Fibroblast of the aortic adventitia (primary cell): ENCODE results near the gene RAPGEF2. TPM values are rescaled to one million over a fixed set of nuclear protein-coding genes. Genes with fewer than 3 reads are reported as not detected.
A peak's percentile ranks its signal among the peaks of the same experiment; 100 is the strongest.

Experiments
- DNase-seq: peaks from one replicate; pipeline ENCODE4 v3.0.0-alpha.2; 2010; ENCODE audit warnings: low read depth
- H3K4me3 ChIP-seq: 2 replicates; pipeline ENCODE4 v1.5.1; 2011; ENCODE audit warnings: low read depth, mild to moderate bottlenecking, control low read depth, low read length, moderate library complexity
- total RNA-seq: library from RNA; depleted of rRNA; stranded (reverse); fragments of >200 nt; gene quantifications from 2 replicates; pipeline ENCODE4 v1.2.3, GENCODE V29; 2012; ENCODE audit warnings: low replicate concordance
- TF ChIP-seq, protein P1 (sequence below): IDR thresholded peaks from 2 replicates; pipeline ENCODE4 v1.5.1; 2011; ENCODE audit warnings: mild to moderate bottlenecking, low read length, control low read depth, inconsistent platforms; ENCODE audit not compliant: insufficient read depth

RAPGEF2 gene
- total RNA-seq, 1 donor, result 44.0 TPM

DNA sequence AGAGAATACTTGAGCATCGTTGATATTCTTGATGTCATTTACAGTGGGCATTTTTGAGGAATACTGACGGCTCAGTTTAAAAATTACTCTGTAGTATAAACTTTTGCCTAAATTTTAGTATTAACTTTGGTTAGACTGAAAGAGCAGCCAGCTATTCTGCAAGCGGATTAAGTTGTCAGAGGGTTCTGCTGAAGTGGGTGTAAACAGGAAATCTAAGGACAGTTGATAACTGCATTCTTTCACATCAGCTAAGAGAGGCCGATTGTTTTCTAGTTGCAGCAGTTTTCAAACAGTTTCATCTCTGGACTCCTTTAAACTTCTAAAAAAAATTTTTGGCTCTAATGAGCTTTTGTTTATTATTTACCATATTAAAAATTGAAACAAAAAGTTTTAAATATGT lies 149.6 kb downstream of the RAPGEF2 start:
- DNase-seq, result peak; percentile 52
- H3K4me3 ChIP-seq, result no peak overlapping the region
- TF ChIP-seq, protein P1, sequence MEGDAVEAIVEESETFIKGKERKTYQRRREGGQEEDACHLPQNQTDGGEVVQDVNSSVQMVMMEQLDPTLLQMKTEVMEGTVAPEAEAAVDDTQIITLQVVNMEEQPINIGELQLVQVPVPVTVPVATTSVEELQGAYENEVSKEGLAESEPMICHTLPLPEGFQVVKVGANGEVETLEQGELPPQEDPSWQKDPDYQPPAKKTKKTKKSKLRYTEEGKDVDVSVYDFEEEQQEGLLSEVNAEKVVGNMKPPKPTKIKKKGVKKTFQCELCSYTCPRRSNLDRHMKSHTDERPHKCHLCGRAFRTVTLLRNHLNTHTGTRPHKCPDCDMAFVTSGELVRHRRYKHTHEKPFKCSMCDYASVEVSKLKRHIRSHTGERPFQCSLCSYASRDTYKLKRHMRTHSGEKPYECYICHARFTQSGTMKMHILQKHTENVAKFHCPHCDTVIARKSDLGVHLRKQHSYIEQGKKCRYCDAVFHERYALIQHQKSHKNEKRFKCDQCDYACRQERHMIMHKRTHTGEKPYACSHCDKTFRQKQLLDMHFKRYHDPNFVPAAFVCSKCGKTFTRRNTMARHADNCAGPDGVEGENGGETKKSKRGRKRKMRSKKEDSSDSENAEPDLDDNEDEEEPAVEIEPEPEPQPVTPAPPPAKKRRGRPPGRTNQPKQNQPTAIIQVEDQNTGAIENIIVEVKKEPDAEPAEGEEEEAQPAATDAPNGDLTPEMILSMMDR, result no peak

DNA sequence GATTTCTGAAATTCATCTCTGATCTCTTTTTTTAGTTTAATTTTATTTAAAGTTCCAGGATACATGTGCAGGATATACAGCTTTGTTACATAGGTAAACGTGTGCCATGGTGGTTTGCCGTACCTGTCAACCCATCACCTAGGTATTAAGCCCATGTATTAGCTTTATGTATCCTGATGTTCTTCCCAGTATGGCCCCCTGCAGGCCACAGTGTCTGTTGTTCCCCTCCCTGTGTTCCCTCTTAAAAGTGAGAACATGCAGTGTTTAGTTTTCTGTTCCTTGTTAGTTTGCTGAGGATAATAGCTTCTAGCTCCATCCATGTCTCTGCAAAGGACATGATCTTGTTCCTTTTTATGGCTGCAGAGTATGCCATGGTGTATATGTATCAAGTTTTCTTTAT lies 153.2 kb downstream of the RAPGEF2 start:
- no peak for DNase-seq
- no peak overlapping the region for H3K4me3 ChIP-seq
- TF ChIP-seq, protein P1, result no peak

DNA sequence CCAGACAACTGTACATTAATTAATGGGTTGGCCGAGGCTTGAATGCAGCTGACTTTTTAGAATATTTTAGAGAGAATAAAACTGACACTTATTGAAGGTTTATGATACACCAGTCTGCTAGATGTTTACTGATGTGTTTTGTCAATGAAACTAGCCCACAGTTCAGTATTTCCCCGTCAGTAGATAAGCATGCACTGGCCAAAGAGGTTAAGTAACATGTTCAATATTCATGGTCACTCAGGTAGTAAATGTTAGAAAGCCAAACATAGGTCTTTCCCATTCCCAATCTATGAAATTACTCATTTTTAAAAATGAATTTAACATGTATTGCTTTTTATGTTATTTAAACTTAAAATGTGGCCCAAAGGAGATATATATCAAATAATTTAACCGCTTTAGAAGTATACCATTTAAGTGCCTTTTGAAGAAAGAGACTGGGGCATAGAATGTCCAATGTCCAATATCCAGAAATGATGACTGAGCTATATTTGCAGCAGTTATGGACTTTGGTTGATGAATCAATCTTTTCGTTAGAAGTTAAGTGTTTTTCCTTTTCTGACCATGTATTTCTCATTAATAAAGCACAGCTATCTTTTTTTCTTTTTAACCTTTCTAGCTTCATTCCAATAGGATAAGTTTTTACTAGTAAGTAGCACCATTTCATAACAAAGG lies 156.1 kb downstream of the RAPGEF2 start:
- TF ChIP-seq, protein P1, result no peak
- H3K4me3 ChIP-seq, result no peak overlapping the region
- no peak for DNase-seq

DNA sequence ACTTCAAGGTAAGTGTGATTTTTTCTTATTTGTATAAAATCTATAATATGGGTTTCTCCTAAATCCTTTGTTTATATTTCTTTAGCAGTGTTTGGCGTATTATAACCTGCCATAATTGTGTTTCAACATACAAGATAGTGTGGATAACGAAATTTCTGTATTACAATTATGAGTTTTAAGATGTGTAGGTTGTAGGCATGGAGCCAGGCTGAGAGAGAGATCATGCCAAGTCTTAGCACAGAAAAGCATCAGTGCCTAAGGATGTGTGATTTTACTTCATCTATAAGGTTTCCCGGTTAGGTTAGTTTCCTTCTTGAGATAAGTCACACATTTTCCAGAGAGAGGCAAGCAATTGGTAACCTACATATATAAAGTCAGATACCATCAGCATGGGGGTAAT lies 161.2 kb downstream of the RAPGEF2 start:
- no peak for DNase-seq
- TF ChIP-seq, protein P1, result no peak
- no peak overlapping the region for H3K4me3 ChIP-seq

DNA sequence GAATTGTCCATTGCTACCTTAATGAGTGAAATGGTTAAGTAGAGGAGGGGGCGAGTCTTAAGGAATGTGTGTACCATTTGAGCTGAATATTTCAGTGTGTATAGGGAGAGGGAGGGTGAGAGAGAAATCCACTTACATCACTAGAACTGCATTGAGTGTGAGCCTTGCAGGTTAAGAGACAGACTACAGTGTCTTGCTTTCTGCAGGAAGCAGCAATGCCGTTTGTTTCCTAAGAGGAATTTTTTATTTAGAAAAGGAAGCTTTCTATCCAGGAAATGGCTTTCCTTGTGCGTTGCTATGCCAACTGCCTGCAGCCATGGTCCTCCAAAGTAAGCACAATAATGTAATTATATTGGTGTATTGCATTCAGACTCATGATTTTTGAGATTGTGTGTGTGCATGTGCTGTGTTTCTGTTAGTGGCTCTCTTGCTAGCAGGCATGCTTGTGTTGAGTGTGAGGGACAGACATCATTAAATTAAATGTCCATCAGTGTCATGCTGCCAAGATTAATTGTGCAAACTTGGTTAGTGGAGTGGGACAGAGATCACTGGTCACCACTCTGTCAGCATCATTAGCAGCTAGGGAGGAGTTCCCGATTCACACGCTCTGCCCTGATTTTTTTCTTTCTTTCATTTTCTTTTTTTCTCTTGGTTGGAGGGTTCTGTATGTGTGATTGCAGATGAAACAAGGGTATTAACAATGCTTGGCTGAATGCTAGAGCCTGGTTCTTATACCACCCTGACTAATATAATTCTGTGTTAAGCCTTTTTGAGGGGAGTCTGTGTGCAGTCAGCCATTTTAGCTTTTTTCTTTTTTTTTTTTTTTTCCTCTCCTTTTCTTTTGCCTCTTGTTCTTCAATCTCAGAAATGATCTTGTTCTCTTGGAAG lies 164.3 kb downstream of the RAPGEF2 start:
- peak; percentile 41 for DNase-seq
- peak overlapping the region; percentile 60 for H3K4me3 ChIP-seq
- TF ChIP-seq, protein P1, result no peak

DNA sequence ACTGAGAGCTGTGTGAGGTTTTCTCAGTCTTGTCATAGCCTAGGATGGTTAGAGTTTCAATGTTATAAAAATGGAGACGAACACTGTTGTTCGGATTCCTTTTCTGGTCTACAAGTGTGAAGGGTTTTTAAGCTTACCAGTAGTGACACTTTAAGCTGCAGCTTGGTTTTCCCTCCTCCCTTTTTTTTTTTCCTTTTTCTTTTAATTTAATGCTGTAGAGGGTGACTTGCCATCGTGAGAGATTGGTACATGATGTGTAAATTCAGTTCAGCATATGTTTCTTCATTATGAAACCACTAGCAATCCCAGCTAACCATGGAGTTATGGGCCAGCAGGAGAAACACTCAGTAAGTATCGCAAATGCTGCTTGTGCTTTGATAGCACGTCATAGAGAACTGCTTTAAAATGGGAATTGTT lies 165.0 kb downstream of the RAPGEF2 start:
- TF ChIP-seq, protein P1, result no peak
- peak; percentile 76 for DNase-seq
- peak overlapping the region; percentile 60 for H3K4me3 ChIP-seq
